Fibroblast of the conjunctiva (primary cell): ENCODE data around the gene LY6G6F.

Experiments used
- DNase-seq: peaks from one replicate; pipeline ENCODE4 v3.0.0-alpha.2; 2010; ENCODE audit warnings: low read depth

The LY6G6F gene

GRCh38 chr6:31676904-31677303 lies 29.8 kb upstream of the LY6G6F start:
- DNase-seq: no peak

DNA sequence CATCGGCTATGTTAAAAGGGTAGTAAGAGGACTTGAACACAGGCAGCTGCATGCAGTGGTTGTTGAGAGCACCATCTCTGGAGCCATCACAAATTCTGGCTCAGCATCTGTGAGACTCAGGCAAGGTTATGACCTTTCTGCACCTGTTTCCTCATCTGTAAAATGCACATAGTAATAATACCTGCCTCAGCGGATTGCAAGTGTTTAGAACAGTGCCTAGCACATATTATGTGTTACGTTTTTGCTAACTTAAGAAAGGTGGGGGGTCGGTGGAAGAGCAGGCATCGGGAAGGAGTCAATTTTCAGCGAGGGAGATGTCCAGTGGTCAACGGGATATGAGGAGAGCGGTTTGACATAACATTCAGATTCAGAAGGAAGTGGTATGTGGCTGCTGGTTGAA lies 28.7 kb upstream of the LY6G6F start:
- no peak for DNase-seq

DNA sequence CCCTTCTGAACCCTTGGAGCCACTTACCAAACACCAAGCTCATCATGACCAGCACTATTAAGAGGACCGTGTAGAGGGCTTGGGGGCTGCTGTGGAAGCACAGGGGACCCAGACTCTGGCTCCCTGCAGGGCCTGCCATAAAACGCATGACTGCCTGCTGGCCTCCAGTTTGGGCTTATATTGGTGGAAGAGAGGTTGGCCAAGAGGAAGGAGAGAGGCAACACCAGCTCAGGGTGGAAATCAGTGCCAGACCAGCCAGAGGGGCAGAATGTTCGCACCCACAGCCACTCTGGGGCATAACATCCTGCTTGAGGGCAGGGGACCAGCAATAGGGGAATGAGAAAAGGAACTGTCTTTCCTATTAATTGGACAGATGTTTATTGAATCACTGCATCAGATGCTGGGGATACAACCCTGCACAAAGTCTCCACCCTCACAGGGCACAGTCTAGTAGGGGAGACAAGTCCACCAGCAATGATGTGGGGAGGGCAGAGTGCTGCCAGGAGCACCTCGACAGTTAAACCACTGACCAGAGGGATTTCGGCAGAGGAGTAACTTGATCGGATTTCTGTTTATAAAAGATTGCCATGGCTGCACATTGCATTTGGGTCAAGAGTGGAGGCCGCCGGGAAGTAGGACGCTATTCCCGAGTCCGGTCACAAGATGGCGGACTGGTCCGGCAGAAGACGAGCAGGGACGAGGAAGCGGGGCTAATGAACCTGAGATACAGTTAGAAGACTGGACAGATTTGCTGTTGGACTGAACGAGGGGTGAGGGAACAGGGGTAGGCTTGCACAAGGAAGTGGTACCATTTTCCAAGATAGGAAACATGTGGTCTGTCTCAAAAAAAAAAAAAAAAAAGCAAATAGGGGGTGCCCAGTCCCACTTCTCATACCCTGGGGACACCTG lies 26.2 kb upstream of the LY6G6F start, which contains the start of gene LY6G5C:
LY6G5C (minus strand) TSS at position 842 of the 909 bp plus-strand sequence; CDS start at position 148, 694 bp downstream.
- DNase-seq: peak; percentile 95

DNA sequence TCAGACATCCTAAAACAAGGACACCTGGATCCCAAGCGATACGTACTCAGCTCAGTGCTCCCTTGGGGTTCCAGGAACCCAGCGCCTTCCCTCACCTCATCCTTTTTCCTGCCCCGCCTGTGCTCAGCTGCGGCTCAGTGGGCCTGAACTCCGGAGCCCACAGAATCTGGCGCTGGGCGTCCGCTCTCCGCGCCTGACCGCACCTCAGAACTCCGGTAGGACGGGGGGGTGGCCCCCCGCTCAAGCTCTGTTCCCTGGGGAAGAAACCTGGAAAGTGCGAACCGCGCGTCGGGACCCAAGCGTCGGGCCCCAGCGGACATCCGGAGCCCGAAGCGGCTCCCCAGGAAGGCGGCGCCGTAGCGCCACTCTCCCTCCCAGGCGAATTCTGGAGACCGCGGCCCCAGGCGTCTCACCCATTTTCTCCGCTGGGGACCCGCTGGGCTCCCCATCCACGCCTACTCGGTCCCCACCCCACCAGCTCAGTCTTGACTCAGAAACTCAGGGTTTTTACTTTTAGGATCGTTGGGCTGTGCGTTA lies 25.5 kb upstream of the LY6G6F start:
- DNase-seq: no peak

GRCh38 chr6:31683591-31683990 lies 23.1 kb upstream of the LY6G6F start:
- DNase-seq: no peak

- DNase-seq: no peak
Observed at GRCh38 chr6:31686483-31686882, 20.2 kb upstream of the LY6G6F start.

GRCh38 chr6:31687321-31687720 lies 19.3 kb upstream of the LY6G6F start:
- DNase-seq: no peak

GRCh38 chr6:31687860-31688693 lies 18.6 kb upstream of the LY6G6F start:
- no peak for DNase-seq

- no peak for DNase-seq
Observed at GRCh38 chr6:31689249-31690110, 17.2 kb upstream of the LY6G6F start.

GRCh38 chr6:31690231-31691077 lies 16.2 kb upstream of the LY6G6F start:
- DNase-seq: no peak

DNA sequence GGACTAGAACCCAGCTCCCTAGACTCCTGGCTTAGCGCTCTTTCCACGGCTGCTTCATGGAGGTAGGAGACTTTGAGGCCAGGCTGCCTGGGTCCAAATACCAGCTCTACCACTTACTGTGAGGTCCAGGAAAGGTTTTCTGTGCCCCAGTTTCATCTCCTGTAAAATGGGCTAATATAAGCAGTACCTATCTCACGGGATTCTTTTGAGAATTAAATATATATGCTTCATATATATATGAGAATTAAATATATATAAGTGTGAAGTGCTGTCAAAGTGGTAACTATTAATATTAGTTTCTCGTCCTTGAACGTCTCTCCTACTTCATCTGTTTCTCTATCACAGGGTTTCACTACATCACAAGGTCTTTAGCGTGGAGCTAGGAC lies 15.6 kb upstream of the LY6G6F start:
- no peak for DNase-seq

DNA sequence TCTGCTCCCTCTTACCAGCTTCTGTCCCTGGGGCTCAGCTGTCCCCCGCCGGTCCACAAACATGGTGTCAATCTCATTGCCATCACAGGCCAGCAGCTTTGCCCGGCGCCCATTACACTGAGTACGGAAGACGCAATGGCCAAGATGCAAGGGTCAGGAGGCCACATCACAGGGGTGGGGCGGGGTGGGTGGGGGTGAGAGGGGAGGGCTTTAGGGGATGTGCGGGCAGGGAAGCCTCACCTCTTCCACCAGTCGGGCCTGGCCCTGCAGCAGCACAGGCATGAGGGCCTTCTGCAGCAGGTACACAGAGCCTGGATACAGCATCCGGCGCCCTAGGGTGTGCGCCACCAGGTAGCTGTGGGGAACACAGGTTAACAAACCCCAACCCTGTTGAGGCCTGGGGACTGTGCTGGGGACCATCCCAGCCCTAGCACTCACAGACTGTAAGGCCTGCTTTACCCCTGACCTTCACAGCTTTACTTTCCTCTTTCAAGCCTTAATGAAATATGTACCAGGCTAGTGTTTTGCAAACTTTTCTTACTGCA lies 15.0 kb upstream of the LY6G6F start:
- DNase-seq: no peak

- no peak for DNase-seq
Observed at GRCh38 chr6:31692353-31692752, 14.3 kb upstream of the LY6G6F start.

GRCh38 chr6:31692886-31693285 lies 13.8 kb upstream of the LY6G6F start:
- no peak for DNase-seq

DNA sequence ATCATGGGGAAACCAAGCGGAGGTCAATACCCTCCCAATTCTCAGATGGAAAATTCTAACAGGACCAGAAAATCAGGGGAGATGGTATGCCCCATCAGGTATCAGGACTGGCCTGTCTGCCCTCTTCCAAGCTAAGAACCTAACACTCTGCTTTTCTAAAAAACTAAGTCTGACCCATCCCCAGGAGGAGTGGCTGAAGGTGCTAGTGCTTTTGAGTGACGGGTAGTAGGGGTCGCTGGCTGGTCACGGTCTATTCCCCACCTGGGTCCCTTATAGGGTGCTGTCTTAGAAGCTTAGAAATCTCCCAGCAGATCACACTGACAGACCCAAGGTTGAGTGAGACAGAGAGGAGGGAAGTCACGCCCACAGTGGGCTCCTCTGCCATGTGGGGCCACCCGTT lies 13.1 kb upstream of the LY6G6F start:
- no peak for DNase-seq

GRCh38 chr6:31697555-31697954 lies 9.1 kb upstream of the LY6G6F start:
- no peak for DNase-seq

DNA sequence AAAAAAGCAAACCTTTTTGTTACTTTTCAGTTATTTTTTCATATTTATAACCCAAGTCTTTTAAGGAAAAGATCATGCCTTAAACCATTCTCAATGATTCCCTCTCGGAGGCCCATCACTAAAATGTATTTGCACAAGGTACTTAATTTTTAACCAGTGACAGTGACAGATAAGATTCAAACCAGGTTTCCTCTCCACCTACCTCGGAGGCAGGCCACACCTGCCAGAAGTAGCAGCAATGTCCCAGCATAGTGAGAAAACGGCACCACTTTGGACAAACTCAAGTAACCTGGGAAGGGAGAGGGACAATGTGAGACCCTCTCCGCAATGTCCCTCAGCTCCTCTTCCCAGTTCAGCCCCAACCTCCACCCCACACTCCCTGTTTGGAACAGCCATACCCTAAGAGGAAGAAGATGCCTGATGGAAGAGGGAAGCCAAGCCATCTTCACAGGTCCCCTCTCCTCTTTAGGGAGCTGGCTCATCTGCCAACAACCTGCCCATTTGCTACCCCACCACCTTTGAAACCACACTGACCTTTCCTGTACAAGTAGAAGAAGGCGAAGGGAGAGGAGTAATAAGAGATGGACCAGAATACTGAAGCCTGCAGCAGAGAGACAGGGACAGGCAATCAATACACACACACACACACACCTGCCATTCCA lies 5.8 kb upstream of the LY6G6F start:
- DNase-seq: no peak

DNA sequence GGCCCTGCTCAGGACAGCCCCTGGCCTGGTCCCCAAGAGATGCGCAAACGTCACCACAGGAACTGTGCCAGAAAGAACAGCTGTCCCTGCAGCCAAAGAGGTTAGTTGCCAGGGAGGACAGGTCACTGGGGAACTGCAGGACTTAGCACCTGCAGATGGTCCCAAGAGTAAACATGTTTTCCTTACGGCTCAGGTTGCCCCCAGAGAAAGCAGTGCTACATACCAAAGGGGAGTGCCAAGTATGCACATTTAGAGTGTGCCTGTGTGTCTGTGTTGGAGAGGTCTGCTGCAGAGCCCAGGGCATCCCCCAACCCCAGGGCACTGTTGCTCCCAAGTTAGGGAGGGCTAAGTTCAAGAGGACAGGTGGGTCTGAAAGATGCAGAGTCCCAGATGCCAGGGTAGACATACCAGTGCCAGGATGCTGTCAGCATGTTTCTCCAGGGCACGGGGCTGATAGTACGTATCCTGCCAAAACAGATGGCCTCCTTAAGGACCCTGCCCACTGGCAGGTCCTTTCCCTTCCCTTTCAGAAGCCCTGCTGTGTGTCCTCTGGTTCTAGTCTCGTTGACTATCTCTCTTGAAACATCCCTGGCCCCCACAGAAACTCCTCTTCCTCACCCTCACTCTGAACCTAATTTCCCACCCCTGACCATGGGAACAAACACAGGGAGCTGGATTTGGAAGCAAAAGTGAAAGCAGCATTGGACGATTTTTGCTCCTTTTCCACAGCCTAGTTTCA lies 4.8 kb upstream of the LY6G6F start:
- no peak for DNase-seq

DNA sequence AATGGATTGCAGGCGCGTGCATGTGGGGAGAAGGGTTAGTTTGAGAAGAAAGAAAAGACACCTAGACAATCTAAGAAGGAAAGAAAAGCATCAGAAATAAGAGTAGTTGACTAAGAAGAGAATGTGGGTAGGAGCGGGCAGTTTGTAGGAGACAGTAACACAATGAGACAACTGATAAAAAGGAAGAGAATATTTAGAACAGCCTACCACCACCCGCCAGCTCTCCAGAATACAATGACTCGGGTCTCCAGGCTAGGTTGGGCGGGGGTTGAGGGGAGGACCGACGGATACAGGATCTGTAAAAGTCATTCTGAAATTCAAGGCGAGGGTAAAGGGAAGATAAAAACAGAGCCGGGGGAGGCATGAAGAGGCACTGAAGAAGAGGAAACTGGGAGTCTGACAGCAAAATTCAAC lies 4.3 kb upstream of the LY6G6F start:
- DNase-seq: no peak
